Smooth muscle cell of the brain vasculature (primary cell): ENCODE data around the gene RGL2.
"Not testable (repeated sequence)": the region's sequence is repeated elsewhere in the genome, so short reads cannot be mapped to it uniquely, and the experiment has no call there.

Experiments
- DNase-seq: peaks from one replicate; pipeline ENCODE4 v3.0.0-alpha.2; 2012; ENCODE audit warnings: low read depth, low spot score

RGL2 gene

DNA sequence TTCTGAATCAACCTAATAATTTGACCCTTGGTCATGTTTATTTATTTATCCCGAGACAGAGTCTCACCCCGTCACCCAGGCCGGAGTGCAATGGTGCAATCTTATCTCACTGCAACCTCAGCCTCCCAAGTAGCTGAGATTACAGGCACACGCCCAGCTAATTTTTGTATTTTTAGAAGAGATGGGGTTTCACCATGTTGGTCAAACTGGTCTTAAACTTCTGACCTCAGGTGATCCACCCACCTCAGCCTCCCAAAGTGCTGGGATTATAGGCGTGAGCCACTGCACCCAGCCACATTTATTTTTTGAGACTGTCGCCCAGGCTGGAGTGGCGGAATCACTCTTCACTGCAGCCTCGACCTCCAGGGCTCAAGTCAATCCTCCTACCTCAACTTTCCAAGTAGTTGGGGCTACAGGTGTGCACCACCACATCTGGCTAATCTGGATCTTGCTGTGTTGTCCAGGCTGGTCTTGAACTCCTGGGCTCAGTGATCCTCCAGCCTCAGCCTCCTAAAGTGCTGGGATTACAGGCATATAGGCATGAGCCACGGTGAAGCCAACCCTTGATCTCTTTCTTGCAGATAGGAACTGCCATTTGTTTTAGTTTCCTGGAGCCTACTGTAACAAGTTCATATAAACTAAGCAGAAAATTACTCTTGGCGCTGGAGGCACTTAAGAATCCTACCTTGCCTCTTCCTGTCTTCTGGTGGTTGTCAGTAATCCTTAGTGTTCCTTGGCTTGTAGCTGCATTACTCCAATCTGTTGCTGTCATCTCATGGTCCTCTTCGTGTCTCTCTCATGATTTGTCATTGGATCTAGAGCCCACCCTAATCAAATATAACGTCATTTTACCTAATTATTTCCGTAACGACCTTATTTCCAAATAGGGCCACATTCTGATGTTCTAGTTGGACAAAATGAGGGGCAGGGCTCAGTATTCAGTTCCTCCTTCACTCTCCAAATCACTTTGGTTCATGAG is 24.5 kb downstream of the RGL2 start:
- no peak for DNase-seq

- DNase-seq = no peak
Observed at GRCh38 chr6:33273129-33273923, 25.4 kb downstream of the RGL2 start.

GRCh38 chr6:33272275-33273128 is 26.2 kb downstream of the RGL2 start:
- DNase-seq = no peak

DNA sequence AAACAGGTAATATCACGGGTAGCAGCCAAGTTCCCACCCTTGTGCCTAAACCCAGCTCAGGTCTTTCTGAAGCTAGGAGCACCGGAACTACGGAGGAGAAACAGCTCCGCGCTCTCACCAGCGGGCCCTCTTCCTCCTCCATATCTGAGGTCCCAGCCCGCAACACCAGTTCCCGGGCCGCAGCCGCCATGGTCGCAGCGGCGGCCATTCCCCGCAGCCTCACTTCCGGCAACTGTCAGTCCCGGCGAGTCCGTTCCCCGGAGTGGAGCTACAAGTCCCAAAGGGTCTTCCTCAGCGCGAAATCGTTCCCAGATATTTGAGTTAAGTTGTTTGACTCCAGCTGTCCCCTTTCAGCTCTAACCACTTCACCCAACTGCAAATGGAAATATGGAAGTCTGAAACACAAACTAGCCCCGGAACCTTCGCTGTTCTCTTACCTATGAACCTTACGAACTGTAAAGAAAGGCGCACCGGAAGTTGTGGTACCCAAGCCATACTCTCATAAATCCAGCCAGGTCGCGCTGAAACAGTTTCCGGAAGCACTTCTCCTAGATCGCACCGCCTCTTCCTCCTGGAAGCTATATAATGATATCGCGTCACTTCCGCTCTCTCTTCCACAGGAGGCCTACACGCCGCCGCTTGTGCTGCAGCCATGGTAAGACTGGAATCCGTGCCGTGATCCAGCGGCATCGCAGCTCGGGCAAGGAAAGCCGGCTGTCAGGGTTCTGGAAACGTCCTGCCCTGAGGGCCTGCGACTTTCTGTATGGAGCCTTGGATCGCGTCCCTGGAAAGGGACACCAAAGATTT is 27.1 kb downstream of the RGL2 start, which contains the start of the genes RPS18 and VPS52:
RPS18 (plus strand) TSS at position 608 of the 807 bp plus-strand sequence; CDS start at position 653, 45 bp downstream.
VPS52 (minus strand) TSS at position 409 of the 807 bp plus-strand sequence; CDS start at position 208, 201 bp downstream.
- peak; percentile 97 for DNase-seq

GRCh38 chr6:33271117-33271467 is 27.6 kb downstream of the RGL2 start:
- no peak for DNase-seq

- no peak for DNase-seq
Observed at GRCh38 chr6:33264015-33264414, 34.7 kb downstream of the RGL2 start.

DNA sequence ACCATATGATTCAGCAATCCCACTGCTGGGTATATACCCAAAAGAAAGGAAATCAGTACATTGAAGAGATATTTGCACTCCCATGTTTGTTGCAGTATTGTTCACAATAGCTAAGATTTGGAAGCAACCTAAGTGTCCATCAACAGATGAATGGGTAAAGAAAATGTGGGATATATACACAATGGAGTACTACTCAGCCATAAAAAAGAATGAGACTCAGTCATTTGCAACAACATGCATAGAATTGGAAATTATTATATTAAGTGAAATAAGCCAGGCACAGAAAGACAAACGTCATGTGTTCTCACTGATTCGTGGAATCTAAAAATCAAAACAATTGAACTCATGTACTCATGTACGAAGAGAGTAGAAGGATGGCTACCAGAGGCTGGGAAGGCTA is 36.3 kb downstream of the RGL2 start:
- DNase-seq = not testable (repeated sequence)

GRCh38 chr6:33259032-33259431 is 39.7 kb downstream of the RGL2 start:
- DNase-seq = no peak

- DNase-seq = no peak
Observed at GRCh38 chr6:33254591-33254990, 44.2 kb downstream of the RGL2 start.

GRCh38 chr6:33252759-33253158 is 46.0 kb downstream of the RGL2 start:
- no peak for DNase-seq

DNA sequence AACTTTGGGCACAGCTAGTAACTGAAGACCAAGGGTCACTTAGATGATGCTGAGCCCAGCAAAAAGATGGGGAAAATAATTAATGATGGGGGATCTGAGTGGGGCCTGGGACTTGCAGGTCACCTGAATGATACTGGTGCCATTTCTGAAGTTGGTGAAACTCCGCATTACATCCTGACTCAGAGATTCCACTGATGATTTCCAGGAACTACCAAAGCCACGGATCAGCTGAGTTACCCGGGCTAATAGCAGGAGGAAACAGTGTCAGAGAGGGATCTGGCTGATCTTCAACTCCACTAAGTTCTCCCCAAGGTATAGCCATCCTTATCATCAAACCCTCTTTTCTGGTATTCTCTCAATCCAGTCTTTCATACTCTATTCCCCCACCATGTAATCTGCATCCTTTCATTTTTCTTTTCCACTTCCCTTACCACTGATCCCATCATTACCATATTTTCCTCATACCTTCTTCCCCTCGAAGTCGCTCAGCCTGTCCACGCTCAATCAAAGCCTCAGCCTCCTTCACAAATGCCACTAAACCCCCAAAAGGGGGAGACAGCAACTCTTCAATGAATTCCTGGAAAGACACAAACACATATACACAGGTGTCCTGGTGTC is 47.2 kb downstream of the RGL2 start:
- no peak for DNase-seq

- no peak for DNase-seq
Observed at GRCh38 chr6:33250731-33251130, 48.0 kb downstream of the RGL2 start.

GRCh38 chr6:33249732-33250630 is 48.8 kb downstream of the RGL2 start:
- no peak for DNase-seq

DNA sequence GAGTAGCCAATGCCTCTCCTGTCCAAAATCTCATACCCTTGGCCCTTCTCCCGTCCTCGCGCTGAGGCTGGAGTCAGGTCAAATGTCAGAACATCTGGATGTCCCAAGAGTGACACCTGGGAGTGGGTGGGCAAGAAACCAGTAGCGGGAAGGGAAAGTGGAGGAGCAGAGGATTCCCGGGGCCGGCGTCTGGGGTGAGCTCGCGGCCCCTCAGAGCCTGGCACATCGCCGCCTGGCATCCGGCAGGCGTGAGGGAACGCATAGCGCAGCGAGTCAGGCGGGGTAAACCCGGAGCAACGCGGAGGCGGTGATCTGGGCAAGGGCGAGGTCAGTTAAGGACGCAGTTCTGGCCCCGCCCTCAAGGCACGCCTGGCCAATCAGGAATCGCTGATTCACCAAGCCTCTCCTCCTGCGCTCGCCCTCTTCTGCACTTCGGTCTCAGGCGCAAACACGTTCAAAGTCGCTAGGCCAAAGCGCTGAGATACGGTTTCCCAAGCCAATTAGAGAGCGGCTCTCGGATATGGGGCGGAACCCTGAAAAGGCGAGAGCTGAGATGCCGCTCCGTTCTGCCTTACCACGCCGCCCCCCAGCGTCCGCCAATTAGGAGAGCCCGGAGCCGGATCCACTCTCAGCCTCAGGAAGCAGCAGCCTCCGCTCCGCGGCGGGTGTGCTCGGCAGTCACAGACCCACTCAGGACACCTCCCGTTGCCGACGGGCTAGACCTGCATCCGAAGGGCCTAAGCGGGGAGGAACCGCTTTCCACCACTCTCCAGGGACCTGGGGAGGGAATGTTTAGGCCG is 49.6 kb downstream of the RGL2 start:
- DNase-seq = peak; percentile 97

DNA sequence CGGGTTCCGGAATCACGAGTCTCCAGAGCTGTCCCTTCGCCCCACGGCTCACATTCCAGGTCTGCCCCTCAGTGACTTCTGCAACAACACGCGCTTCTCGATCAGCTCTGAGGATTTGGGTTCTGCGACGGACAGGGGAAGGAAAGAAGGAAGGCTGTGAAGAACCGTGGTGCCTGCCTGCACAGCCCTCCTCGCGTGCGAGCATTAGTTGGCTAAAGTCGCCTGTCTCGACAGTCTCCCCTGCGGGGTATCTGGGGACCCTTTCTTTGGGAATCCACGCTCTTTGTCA is 50.2 kb downstream of the RGL2 start:
- DNase-seq = no peak

DNA sequence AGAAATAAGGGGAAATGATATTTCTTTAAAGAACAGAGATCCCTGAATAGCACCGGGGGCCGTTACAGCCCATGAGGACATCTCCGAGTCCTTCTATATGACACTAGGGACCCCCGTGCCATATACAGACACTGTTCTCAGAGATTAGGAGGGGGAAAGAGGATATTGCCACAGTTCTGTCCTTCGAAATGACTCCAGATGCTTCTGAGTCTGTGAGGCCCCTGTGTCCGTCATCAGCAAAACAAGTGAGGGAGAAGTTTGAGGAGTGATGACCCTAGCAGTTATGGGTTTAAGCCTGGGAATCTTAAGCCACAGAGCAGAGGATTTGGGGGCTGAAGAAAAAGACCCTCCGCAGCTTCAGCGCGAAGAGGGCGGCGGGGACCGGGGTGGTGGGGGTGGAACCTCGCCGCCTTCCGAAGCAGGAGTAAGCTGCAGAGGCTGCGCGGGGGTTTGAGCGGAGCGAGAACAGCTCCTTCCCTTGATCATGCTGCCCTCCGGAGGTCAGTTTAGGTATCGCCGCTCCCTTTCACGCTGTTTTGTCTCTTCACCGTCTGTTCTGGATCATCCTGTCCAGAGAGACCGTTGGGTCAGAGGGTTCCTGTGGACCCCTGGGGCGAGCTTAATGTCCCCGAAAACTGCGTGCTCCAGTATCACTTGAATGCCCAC is 50.6 kb downstream of the RGL2 start:
- DNase-seq = peak; percentile 70

DNA sequence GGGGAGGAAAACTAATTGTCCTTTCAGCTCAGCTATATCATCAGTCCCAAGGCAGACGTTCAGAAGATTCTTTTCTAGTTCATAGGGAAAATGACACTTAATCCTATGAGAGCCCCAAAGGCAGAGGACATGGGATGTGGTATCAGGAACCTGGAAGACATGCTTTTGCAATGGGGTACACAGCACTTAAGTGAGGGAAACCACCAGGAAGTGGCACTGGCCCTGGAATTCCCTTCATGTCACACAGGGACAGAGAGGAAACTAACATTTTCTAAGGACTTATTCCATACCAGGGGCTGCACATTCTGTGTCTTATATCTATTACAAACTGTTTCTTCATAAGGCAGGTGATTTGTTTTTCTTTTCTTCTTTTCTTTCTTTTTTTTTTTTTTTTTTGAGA is 55.3 kb downstream of the RGL2 start:
- DNase-seq = no peak

GRCh38 chr6:33241968-33242367 is 56.8 kb downstream of the RGL2 start:
- DNase-seq = no peak
